Fibroblast of lung (primary cell): ENCODE data around the gene KIAA1549. TPM values are rescaled to one million over a fixed set of nuclear protein-coding genes. Genes with fewer than 3 reads are reported as not detected.
"Not testable (repeated sequence)": the region's sequence is repeated elsewhere in the genome, so short reads cannot be mapped to it uniquely, and the experiment has no call there.

Experiments used
- DNase-seq, 2 donors: peaks; one replicate each; pipeline versions ENCODE4 v3.0.0 to v3.0.0-alpha.2; 2010; ENCODE audit warnings: low read depth in 2 of 2
- H2AFZ ChIP-seq: 2 replicates; pipeline ENCODE4 v1.5.1; 2012; ENCODE audit warnings: low read length, control low read depth, inconsistent platforms
- H3K27ac ChIP-seq: 2 replicates; pipeline ENCODE4 v1.5.1; 2011; ENCODE audit warnings: low read length, control low read depth; ENCODE audit not compliant: insufficient read depth
- H3K27me3 ChIP-seq: 2 replicates; pipeline ENCODE4 v1.5.1; 2011; ENCODE audit warnings: mild to moderate bottlenecking, low read length; ENCODE audit not compliant: control insufficient read depth, insufficient read depth
- H3K36me3 ChIP-seq: 2 replicates; pipeline ENCODE4 v1.5.1; 2011; ENCODE audit warnings: low read length; ENCODE audit not compliant: control insufficient read depth, insufficient read depth
- H3K4me1 ChIP-seq: 2 replicates; pipeline ENCODE4 v1.5.1; 2011; ENCODE audit warnings: low read length; ENCODE audit not compliant: control insufficient read depth, insufficient read depth; ENCODE audit errors: extremely low read depth
- H3K4me2 ChIP-seq: 2 replicates; pipeline ENCODE4 v1.5.1; 2011; ENCODE audit warnings: low read length, control low read depth; ENCODE audit not compliant: insufficient read depth; ENCODE audit errors: extremely low read depth
- H3K4me3 ChIP-seq, 4 experiments: fragments of 200-600 bp in 1 of 4; sonication (generic) in 1 of 4; replicated peaks in 1 of 4; 2 replicates each; pipeline ENCODE4 v1.5.1; 2011 to 2016; ENCODE audit warnings: low read length in 4 of 4, low read depth in 3 of 4, mild to moderate bottlenecking in 3 of 4, control low read depth in 2 of 4, inconsistent platforms in 1 of 4, mixed read lengths in 1 of 4; ENCODE audit not compliant: insufficient read depth in 1 of 4; ENCODE audit errors: control extremely low read depth in 1 of 4
- H3K79me2 ChIP-seq: 2 replicates; pipeline ENCODE4 v1.5.1; 2012; ENCODE audit warnings: mild to moderate bottlenecking, low read length, inconsistent platforms; ENCODE audit not compliant: control insufficient read depth, insufficient read depth
- H3K9ac ChIP-seq: 2 replicates; pipeline ENCODE4 v1.5.1; 2011; ENCODE audit warnings: mild to moderate bottlenecking, low read length, control low read depth; ENCODE audit not compliant: insufficient read depth
- H3K9me3 ChIP-seq: 2 replicates; pipeline ENCODE4 v1.5.1; 2012; ENCODE audit warnings: low read depth, low read length; ENCODE audit not compliant: control insufficient read depth, insufficient read depth
- H4K20me1 ChIP-seq: 2 replicates; pipeline ENCODE4 v1.5.1; 2011; ENCODE audit warnings: low read length; ENCODE audit not compliant: control insufficient read depth, insufficient read depth; ENCODE audit errors: extremely low read depth
- CTCF ChIP-seq, 2 donors: IDR thresholded peaks in 1 of 2; conservative IDR thresholded peaks in 1 of 2; 1 replicate in 1 of 2; 2 replicates in 1 of 2; pipeline ENCODE4 v1.5.1; 2011 to 2012; ENCODE audit warnings: low read length in 2 of 2, control low read depth in 1 of 2, inconsistent platforms in 1 of 2, low read depth in 1 of 2, mild to moderate bottlenecking in 1 of 2
- EZH2 ChIP-seq: IDR thresholded peaks from 2 replicates; pipeline ENCODE4 v1.5.1; 2012; ENCODE audit warnings: low read length, control low read depth, mild to moderate bottlenecking; ENCODE audit errors: missing control alignments
- polyA plus RNA-seq, 2 donors: library from polyadenylated mRNA; depleted of rRNA in 1 of 2; stranded (reverse) in 1 of 2; unstranded in 1 of 2; fragments of >200 nt; gene quantifications; 2 replicates each; pipeline ENCODE4 v1.2.1, GENCODE V29; 2011 to 2012; ENCODE audit warnings: missing spikeins in 1 of 2
- total RNA-seq: library from RNA; depleted of rRNA; stranded (reverse); fragments of >200 nt; gene quantifications from 2 replicates; pipeline ENCODE4 v1.2.1, GENCODE V29; 2014

The KIAA1549 gene
- total and polyA plus RNA-seq, 2 donors (not counting 1 experiment from before 2014, with no cell fraction given): 0.48 to 0.66 TPM

- Histone ChIP-seq H3K4me3 (no peak overlapping the region), H3K4me1 (no peaks in the 10 kb centered on the region), H3K9ac (no peak overlapping the region), H4K20me1 (no peaks in the 10 kb centered on the region), H3K36me3 (no peaks in the 10 kb centered on the region), H3K27ac (no peak overlapping the region), H3K79me2 (no peaks in the 10 kb centered on the region), H3K9me3 (no peaks in the 10 kb centered on the region), H2AFZ (no peak overlapping the region), H3K27me3 (no peaks in the 10 kb centered on the region), H3K4me2 (no peak overlapping the region)
- DNase-seq: no peak
- no peak for TF ChIP-seq EZH2
- no peak for TF ChIP-seq CTCF (conservative IDR thresholded peaks at IDR 0.05 in 1 of 2, IDR thresholded peaks at IDR 0.05 in 1 of 2; ENCODE audit: low read depth in 1 of 2, low read length in 2 of 2)
Observed at GRCh38 chr7:138799336-138800000, 181.7 kb downstream of the KIAA1549 start.

- Histone ChIP-seq H3K4me2 (no peak overlapping the region), H3K4me3 (no peak overlapping the region), H3K9me3 (no peaks in the 10 kb centered on the region), H3K9ac (no peak overlapping the region), H3K36me3 (no peaks in the 10 kb centered on the region), H3K27ac (no peak overlapping the region), H3K4me1 (no peaks in the 10 kb centered on the region), H4K20me1 (no peaks in the 10 kb centered on the region), H3K79me2 (no peaks in the 10 kb centered on the region), H3K27me3 (no peaks in the 10 kb centered on the region), H2AFZ (no peak overlapping the region)
- TF ChIP-seq EZH2 (no peak), CTCF (conservative IDR thresholded peaks at IDR 0.05 in 1 of 2, IDR thresholded peaks at IDR 0.05 in 1 of 2; ENCODE audit: low read depth in 1 of 2, low read length in 2 of 2) (no peak)
- no peak for DNase-seq
Observed at GRCh38 chr7:138798836-138799235, 182.4 kb downstream of the KIAA1549 start.

- Histone ChIP-seq H3K27me3 (no peaks in the 10 kb centered on the region), H3K4me1 (no peaks in the 10 kb centered on the region), H3K36me3 (no peaks in the 10 kb centered on the region), H3K79me2 (no peaks in the 10 kb centered on the region), H4K20me1 (no peaks in the 10 kb centered on the region), H3K9me3 (no peaks in the 10 kb centered on the region), H3K4me2 (no peak within 1 kb of the TSS), H3K9ac (no peak within 1 kb of the TSS), H3K4me3 (no peak within 1 kb of the TSS), H3K27ac (no peak within 1 kb of the TSS), H2AFZ (no peak within 1 kb of the TSS)
- TF ChIP-seq EZH2: no peak
- TF ChIP-seq CTCF (conservative IDR thresholded peaks at IDR 0.05 in 1 of 2, IDR thresholded peaks at IDR 0.05 in 1 of 2; ENCODE audit: low read depth in 1 of 2, low read length in 2 of 2): no peak
- DNase-seq: no peak
Observed at GRCh38 chr7:138797715-138798320, 183.4 kb downstream of the KIAA1549 start, which contains the start of the genes ATP6V0A4 and TMEM213. ATP6V0A4 (minus strand) TSS chr7:138798196; CDS start chr7:138771247, 26,949 bp downstream. TMEM213 (plus strand) TSS chr7:138797994; CDS start chr7:138798105, 111 bp downstream.

GRCh38 chr7:138797046-138797445 is 184.1 kb downstream of the KIAA1549 start:
- H3K4me3 ChIP-seq, H3K9ac ChIP-seq, H3K36me3 ChIP-seq, H3K4me2 ChIP-seq, H3K9me3 ChIP-seq, H3K79me2 ChIP-seq, DNase-seq, H3K27ac ChIP-seq, H4K20me1 ChIP-seq, H2AFZ ChIP-seq, H3K4me1 ChIP-seq, H3K27me3 ChIP-seq: not testable (repeated sequence)
